ENCODE measurements around the gene DDIT3.
"Not testable (repeated sequence)": the region's sequence is repeated elsewhere in the genome, so short reads cannot be mapped to it uniquely, and the experiment has no call there.

DDIT3 gene

GRCh38 chr12:57513266-57513665, 7.0 kb downstream of the DDIT3 start:
- in situ Hi-C loops (cut with MboI; ENCODE audit: low sequenced_read_pairs, unreplicated experiment) = no loop called here
- no peak for TF ChIP-seq CTCF (IDR thresholded peaks at IDR 0.05; ENCODE audit: borderline replicate concordance, control extremely low read depth, extremely low read depth, insufficient read depth, missing control alignments)
- no peak for DNase-seq (ENCODE audit: low spot score)

- TF ChIP-seq CTCF (IDR thresholded peaks at IDR 0.05; ENCODE audit: borderline replicate concordance, control extremely low read depth, extremely low read depth, insufficient read depth, missing control alignments) = no peak
- in situ Hi-C loops (cut with MboI; ENCODE audit: low sequenced_read_pairs, unreplicated experiment) = no loop called here
- no peak for DNase-seq (ENCODE audit: low spot score)
Measured at GRCh38 chr12:57512665-57513064, 7.6 kb downstream of the DDIT3 start.

- in situ Hi-C loops (cut with MboI; ENCODE audit: low sequenced_read_pairs, unreplicated experiment) = no loop called here
- DNase-seq (ENCODE audit: low spot score) = no peak
Measured at GRCh38 chr12:57511588-57512325, 8.6 kb downstream of the DDIT3 start.

GRCh38 chr12:57511161-57511560, 9.2 kb downstream of the DDIT3 start:
- in situ Hi-C loops (cut with MboI; ENCODE audit: low sequenced_read_pairs, unreplicated experiment) = no loop called here
- no peak for TF ChIP-seq CTCF (IDR thresholded peaks at IDR 0.05; ENCODE audit: borderline replicate concordance, control extremely low read depth, extremely low read depth, insufficient read depth, missing control alignments)
- DNase-seq (ENCODE audit: low spot score) = no peak

More at GRCh38 chr12:57511588-57512325, 8.6 kb downstream of the DDIT3 start:
- no peak for TF ChIP-seq CTCF (IDR thresholded peaks at IDR 0.05; ENCODE audit: borderline replicate concordance, control extremely low read depth, extremely low read depth, insufficient read depth, missing control alignments)

- in situ Hi-C loops (cut with MboI; ENCODE audit: low sequenced_read_pairs, unreplicated experiment); DNase-seq (ENCODE audit: low spot score): not testable (repeated sequence)
Measured at GRCh38 chr12:57507796-57508195, 12.5 kb downstream of the DDIT3 start.

- in situ Hi-C loops (cut with MboI; ENCODE audit: low sequenced_read_pairs, unreplicated experiment) = not testable (repeated sequence)
Measured at GRCh38 chr12:57506541-57506940, 13.8 kb downstream of the DDIT3 start.

GRCh38 chr12:57502311-57502969, 17.9 kb downstream of the DDIT3 start:
- DNase-seq (ENCODE audit: low spot score); in situ Hi-C loops (cut with MboI; ENCODE audit: low sequenced_read_pairs, unreplicated experiment): not testable (repeated sequence)

More at GRCh38 chr12:57506541-57506940, 13.8 kb downstream of the DDIT3 start:
- not testable (repeated sequence) for DNase-seq (ENCODE audit: low spot score)

GRCh38 chr12:57500213-57500612, 20.1 kb downstream of the DDIT3 start:
- DNase-seq (ENCODE audit: low spot score) = no peak
- TF ChIP-seq CTCF (IDR thresholded peaks at IDR 0.05; ENCODE audit: borderline replicate concordance, control extremely low read depth, extremely low read depth, insufficient read depth, missing control alignments) = no peak
- in situ Hi-C loops (cut with MboI; ENCODE audit: low sequenced_read_pairs, unreplicated experiment) = no loop called here

All from GM13976 (cell line).